HG03095 (cell line): ENCODE results near the gene GFOD2.

Source experiments
- ATAC-seq: cut with Tn5 transposase; IDR thresholded peaks from one replicate; pipeline ENCODE4 v1.9.1; 2021; ENCODE audit warnings: moderate library complexity; ENCODE audit not compliant: unreplicated experiment

The GFOD2 gene

DNA sequence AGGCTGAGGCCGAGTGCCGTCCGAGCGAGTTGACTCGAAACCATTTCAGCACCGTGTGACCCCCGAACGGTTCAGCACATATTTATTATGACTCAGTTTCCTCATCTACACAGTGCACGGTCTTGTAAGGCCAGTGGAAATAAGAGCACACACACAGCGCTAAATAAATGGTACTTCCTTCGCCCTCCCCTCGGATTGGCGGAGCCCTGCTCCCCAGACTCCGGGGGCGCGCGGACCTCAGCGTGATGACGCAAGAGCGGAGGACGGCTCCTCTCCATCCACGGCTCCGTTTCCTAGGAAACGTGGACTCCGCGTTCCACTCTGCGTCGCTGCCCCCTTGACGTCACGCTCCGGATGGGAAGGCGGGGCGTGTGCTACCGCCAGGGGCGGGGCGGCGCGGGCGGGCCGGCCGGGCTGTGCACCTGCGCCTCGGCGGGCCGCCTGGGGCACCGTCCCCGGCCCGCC is 58.5 kb downstream of the GFOD2 start, which contains the start of gene PARD6A:
Gene PARD6A (plus strand): TSS at position 397 of the 465 bp plus-strand sequence. CDS start 79 bp downstream, outside the sequence.
- ATAC-seq = peak; percentile 75

DNA sequence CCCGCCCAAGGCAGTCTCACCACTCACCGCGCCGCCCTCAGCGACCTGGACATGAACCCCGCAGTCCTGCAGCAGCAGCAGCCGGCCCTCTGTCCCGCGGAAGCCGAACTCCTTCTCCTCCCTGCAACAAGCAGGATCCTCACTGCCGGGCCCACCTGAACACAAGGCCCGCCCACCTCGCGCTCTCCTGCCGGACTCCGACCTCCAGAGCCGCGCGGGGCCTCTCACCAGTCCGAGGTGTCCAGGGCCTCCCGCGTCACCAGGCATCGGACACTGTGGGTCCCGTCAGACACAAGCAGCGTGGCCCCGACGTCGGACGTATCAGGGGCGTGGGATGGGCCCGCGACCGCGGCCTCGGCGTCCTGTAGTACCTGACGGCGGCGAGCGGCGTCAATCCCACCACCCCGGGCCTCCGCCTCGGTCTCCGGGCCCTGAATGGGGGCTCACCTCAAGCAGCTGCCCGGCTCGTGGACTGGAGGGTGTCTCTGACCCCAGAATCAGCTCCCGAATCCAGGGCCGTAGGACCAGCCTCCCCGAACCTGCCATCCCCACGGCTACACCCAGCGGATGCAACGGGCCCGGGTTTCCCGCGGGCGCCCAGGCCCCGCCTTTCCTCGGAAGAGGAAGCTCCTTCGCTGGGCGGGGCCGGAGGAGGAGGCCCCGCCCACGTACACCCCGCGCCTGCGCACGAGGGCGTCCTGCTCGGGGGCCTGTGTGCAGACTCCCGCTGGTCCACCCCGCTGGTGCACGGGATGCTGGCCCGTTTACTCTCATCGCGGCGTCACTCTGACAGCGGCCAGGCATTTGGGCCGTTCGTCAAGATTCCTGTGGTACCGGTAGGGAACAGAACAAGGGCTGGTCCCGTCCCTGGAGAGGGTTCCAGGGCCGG is 59.2 kb downstream of the GFOD2 start, which contains the start of gene ACD:
Gene ACD (minus strand): TSS at position 586 of the 889 bp plus-strand sequence. CDS start 40 bp downstream, at position 546.
- ATAC-seq = peak; percentile 50

DNA sequence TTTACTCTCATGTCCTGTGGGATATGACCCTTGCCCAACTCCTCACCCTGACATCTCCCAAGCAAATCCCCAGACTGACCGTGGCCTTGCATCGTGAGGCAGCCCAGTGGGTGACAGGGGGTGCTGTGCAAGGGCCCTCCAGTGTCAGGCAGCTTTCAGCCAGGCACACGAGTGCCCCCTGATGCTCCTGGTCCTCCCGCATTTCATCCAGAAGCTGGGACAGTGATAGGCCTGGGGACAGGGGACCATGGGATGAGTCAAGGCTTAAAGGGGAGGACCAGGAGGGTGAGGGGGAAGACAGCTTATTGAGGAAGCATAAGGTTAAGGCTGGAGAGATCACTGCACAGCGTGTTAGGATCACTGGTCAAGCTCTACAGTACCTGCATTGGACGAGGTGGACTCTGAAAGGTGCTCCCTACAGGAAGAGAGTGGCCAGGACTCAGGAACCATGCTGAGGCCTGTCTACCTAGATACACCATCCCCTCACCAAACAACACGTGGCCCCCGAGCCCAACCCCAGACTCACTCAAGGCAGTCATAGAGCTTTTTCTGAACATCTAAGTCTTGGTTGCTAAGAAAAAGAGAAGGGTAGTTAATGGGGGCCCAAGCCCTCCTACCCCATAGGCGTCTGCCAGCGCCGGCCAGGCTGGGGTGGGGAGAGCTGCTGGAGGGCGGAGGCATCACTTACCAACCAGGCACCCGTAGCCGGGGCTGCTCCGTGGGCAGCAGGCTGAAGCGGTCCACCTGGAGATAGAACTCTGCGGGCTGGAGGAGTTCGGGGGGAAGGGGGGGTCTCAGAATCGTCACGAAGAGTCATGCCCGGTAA is 60.1 kb downstream of the GFOD2 start:
- no peak for ATAC-seq

DNA sequence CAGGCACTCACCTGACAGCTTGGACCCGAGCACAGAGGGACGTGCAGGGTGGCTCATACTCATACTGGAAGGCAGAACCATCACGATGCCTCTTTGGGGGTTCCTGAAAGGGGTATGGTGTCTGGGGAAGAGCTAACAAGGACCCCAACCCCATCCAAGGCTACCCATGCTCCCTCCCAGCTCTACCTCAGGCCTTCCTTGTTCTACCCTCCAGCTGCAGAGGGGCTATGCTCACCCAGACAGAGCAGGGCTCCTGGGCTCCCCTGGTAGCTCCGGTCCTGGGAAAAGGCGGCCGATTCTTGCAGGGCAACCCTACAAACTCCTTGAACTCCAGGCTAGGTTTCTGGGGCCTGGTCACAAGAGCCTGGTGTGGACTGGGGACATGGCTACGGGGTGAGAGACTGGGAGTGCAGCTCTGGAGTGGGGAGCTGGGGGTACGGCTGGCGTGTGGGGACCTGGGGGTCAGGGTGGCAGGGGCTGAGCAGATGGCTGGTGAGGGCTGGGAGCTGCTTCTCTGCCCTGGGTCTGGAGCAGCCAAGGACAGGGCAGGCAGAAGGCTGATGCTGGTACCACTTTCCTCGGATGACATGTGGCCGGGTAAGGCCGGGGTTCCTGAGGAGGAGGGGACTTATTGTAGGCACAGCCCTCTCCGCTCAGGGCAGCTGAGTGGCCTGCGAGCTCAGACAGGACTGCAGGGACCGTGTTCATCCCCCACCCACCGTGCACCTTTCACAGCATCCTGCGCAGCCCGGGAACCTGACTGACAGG is 61.2 kb downstream of the GFOD2 start:
- ATAC-seq = no peak

DNA sequence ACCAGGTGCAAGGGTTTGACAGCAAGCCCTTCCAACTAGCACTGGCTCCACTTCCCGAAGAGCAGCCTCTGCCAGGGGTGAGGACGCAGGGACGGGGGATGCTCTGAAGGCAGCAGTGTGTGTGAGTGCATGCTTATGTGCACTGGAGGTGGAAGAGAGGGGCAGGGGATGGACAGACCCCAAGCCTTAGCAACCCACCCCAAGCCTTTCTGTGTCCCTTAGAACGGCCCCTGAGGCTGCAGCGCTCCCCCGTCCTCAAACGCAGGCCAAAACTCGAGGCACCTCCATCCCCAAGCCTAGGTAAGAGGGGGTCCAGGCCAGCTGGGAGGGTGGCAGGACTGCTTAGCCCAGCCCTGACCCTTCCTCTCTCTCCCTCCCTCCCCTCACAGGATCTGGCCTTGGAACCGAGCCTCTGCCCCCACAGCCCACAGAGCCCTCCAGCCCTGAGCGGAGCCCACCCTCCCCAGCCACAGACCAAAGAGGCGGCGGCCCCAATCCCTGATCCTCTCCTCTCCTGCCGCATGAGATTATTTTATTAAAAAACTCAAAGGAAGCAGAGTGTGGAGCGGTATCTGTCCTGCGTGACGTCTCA is 62.0 kb downstream of the GFOD2 start:
- no peak for ATAC-seq

DNA sequence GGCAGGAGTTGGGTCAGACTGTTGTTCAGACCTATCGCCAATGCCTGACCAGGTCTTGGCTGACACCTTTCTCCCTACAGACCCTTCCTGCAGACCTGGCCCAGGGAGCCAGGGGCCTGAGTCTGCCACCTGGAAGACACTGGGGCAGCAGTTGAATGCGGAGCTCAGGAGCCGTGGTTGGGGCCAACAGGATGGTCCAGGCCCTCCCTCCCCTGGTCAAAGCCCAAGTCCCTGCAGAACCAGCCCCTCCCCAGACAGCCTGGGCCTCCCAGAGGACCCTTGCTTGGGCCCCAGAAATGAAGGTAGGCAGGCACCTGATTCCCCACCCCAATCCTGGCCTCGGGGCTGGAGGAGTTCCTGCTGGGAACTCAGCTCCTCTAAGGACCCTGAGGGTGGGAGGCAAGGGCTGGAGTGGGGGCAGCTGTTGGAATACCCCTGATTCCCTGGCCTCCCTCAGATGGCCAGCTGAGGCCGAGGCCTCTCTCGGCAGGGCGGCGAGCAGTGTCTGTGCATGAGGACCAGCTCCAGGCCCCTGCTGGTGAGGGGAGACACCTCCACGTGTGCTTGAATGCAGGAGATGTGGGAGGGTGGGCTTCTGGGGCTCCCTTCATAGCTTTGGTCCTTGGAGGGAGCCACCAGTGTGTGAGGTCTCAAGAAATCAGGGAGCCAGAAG is 62.6 kb downstream of the GFOD2 start:
- ATAC-seq = no peak

DNA sequence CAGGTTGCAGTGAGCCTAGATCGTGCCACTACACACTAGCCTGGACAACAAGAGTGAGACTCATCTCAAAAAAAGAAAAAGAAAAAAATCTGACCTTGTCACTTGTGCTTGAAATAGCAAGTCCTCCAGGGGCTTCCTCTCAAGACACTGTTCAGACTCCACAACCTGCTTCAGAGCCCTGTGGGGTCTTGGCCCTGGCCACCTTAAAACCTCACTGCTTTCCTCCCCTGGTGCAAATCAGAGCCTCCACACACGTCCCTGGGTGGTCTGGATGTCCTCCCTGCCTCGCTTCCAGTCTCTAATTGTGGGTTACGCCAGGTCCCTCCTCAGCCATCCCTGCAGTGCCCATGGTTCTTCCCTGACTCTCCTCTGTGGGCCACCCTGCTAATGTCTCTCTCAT is 63.8 kb downstream of the GFOD2 start:
- ATAC-seq = no peak

DNA sequence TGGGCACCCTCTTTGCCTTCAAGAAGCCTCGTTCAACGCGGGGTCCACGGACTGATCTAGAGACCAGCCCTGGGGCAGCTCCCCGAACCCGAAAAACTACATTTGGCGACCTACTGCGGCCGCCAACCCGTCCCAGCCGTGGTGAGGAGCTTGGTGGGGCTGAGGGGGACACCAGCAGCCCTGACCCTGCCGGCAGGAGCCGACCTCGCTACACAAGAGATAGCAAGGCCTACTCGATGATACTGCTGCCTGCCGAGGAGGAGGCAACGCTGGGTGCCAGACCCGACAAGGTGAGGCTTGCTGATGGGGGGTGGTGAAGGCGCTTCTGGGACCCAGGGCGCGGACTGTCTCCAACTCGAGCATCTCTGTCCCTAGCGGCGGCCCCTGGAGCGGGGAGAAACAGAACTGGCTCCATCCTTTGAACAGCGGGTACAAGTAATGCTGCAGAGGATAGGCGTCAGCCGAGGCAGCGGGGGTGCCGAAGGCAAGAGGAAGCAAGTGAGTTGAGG is 64.7 kb downstream of the GFOD2 start:
- no peak for ATAC-seq

DNA sequence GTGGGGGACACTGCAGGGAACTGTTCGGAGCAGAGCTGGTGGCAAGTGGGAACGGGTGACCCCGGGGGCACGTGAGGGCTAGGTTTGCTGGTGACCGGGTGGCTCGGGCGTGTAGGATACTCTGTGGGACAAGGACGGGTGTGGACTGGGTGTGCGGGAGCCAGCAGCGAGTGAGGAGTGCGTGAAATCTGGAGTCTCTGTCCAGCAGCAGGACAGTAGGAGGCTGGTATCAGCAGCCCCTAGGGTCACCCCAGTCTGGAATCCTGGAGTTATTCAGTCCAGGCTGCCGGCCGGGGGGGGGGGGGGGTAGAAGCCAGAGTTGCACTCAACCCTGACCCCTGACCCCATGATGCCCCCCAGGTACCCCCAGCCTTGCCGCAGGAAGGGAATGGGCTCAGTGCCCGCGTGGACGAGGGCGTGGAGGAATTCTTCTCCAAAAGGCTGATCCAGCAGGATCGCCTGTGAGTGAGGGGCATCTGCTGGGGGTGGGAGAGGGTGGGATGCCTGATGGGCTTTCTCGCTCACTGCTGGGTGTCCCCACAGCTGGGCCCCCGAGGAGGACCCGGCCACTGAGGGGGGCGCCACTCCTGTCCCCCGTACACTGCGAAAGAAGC is 65.2 kb downstream of the GFOD2 start:
- no peak for ATAC-seq

DNA sequence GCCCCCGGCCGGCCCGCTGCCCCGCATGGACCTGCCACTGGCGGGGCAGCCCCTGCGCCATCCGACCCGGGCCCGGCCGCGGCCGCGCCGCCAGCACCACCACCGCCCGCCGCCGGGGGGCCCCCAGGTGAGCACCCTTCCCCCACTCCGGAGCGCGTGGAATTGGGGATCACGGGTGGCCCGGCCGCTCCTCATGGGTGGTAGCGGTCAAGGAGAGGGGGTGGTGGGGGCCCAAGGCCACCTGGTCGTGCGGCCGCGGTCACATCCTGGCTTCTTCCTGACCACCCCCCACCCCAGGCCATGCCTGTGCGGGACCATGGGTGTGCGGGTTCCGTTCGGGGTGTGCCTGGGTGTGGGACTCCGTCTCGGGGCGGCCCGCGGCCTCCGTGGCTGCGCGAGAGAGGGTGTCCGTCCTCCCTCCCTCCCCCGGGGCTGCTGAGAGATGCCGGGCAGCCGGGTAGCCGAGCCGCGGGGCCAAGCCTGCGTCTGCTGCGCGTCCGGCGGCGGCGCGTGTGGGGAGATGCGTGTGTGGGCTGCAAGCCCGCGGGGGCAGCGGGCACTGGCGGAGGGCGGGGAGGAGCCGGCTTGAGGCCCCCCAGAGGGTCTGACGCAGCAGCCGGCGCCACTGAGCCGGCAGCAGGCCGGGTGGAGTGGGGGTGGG is 65.9 kb downstream of the GFOD2 start:
- no peak for ATAC-seq

DNA sequence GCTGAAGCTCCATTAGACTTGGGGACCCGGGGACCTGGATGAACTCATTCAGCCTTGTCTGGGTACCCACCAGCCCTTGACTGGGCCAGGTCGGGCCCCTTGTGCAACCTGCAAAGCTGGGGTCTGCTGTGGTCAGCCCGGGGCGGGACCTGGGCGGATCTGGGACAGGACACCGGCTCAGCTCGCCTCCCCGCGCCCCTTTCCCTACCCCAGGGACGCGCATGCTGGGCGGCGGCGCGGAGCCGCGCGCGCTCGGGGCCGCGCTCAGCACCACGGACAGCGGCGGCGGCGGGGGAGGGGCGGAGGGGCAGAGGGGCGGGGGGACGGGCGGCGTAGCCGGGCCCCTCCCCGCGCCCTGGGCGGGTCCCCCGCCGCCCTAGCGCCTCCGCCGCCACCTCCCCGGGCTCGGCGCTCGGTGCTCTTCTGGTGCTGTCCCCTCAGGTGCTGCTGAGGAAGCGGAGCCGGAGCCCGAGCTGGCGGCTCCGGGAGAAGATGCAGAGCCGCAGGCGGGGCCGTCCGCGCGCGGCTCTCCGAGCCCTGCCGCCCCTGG is 66.5 kb downstream of the GFOD2 start:
- ATAC-seq = no peak

DNA sequence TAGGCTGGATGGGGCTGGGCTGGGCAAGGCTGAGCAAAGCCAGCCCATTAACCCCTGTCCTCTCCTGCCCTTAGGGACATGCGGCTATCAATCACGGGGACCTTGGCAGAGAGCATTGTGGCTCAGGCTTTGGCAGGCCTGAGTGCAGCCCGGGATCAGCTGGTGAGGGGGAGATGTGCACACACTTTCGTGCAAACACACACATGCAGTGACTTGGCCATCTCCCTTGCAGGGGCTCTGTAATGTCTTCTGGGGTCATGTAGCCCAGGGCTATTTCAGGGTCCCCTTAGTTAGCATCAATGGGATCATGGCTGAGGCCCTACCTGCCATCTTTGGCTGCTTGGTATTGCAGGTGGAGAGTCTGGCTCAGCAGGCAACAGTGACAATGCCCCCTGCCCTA is 67.3 kb downstream of the GFOD2 start:
- no peak for ATAC-seq

DNA sequence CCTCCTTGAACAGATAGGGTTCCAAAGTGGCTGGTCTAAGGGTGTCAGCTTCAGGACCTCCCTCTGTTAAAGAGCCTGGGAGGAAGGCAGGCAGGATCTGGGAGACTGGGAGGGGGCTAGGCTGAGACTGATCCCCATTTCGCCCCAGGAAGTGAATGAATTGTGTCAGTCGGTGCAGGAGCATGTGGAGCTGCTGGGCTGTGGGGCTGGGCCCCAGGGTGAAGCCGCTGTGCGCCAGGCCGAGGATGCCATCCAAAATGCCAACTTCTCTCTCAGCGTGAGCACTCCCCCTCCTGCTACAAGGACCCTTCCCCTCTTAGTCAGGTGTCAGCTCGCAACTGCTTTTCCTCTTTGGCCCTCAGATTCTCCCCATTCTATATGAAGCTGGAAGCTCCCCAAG is 68.1 kb downstream of the GFOD2 start:
- no peak for ATAC-seq

DNA sequence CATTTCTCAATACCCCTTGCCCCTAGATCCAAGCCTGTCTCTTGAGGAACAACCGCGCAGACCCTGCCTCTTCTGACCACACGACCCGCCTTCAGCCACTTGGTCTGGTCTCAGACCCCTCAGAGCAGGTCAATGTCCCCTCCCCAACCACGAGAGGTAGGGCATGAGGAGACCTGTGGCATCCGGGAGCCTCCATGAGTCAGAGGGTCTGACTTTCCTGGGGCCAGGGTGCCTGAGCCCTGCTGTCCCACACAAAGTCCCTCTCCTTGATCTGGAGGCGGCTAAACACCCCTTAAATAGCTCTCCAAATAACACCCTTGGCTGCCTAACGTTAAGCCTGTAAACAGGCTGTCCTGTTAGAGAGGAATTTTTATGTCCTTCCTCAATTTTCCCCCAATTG is 69.1 kb downstream of the GFOD2 start:
- ATAC-seq = no peak

DNA sequence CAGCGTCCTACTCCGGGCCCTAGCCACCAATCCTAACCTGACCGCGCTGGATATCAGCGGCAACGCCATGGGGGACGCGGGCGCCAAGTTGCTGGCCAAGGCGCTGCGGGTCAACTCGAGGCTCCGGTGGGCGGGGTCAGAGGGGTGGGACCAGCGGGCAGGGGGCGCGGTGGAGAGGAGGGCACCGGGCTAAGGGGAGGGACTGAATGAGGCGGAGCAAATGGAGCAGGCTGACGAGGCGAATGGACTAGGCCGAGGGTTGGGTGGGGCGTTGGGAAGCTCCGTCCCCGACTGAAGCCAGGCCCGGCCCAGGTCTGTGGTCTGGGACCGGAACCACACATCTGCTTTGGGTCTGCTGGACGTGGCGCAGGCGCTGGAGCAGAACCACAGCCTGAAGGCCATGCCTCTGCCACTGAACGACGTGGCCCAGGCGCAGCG is 69.6 kb downstream of the GFOD2 start:
- ATAC-seq = no peak

DNA sequence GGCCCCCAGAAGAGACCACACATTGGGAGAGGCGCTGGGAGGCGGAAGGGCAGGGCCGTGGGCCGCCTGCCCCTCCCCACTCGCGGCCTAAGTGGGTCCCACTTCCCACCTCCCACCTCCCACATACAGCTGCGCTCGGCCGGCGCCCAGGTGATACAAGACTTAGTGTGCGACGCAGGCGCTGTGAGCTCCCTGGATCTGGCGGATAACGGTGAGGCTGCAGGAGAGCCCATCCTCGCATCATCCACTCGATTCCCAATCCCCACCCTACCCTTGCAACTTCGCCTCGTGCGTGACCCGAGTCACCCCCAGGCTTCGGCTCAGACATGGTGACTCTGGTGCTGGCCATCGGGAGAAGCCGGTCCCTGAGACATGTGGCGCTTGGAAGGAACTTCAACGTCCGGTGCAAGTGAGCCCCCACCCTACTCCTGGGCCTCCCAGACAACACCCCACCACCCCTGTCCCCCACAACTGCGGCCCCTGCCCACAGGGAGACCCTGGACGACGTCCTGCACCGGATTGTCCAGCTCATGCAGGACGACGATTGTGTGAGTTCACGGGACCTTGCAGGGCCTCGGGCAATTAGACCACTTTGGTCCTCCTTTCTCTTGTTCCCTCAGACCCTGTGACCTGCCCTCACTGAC is 70.2 kb downstream of the GFOD2 start:
- no peak for ATAC-seq

DNA sequence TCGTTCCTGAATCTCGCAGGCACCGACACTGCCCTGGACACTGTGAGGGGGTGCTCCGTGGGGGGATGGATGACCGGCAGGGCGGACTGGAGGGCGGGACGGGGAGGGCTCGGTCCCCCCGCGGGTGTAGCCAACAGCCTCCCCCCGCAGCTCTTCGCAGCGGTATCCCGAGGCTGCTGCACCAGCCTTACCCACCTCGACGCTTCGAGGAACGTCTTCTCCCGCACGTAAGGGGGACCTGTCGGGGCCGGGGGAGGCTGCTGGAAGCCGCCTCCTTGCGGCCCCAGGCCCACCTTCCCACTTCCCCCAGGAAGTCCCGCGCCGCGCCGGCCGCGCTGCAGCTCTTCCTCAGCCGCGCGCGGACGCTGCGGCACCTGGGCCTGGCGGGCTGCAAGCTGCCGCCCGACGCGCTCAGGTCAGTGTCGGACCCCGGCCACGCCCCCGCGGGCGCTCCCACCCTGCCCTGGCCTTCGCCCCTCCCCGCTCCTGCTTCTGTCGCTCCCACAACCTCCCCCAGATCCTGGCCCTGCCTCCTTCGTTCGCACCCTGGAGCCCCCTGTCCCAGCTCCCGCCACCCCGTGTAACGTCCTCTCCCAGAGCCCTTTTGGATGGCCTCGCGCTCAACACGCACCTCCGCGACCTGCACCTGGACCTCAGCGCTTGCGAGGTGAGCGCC is 70.9 kb downstream of the GFOD2 start:
- no peak for ATAC-seq
